RWPE1 (cell line): Measurements from ENCODE around the gene SEMA5B.

ENCODE experiments used
- CTCF ChIA-PET: fragments of 350-600 bp; sonication (Branson Sonifier 250); formaldehyde crosslinking; extraction: SDS; loops from one replicate; lab custom pipeline; 2021; lab: Yijun Ruan, JAX
- POLR2A ChIA-PET: fragments of 400-600 bp; formaldehyde crosslinking; extraction: SDS; loops from one replicate; lab custom pipeline; 2020; ENCODE audit warnings: antibody characterized with exemption; ENCODE audit not compliant: low non-redundant PET; lab: Yijun Ruan, JAX
- DNase-seq: peaks from one replicate; pipeline ENCODE4 v3.0.0; 2012; ENCODE audit warnings: low spot score
- H3K27ac ChIP-seq: fragments of 450-650 bp; 2 replicates; pipeline ENCODE4 v1.5.1; 2017
- CTCF ChIP-seq: fragments of 450-650 bp; conservative IDR thresholded peaks from 2 replicates; pipeline ENCODE4 v1.5.1; 2017; ENCODE audit warnings: low read depth, mild to moderate bottlenecking

SEMA5B gene

GRCh38 chr3:122942937-122943827 lies 84.4 kb downstream of the SEMA5B start:
- POLR2A ChIA-PET = no interaction called here
- CTCF ChIA-PET = interaction anchor here (0.6 to 1.7 kb wide), 4 partner anchors 47 to 1265 kb away, joined by 3 to 6 read pairs (median 3); no protein-coding TSS in a partner anchor

GRCh38 chr3:122942239-122942638 lies 85.3 kb downstream of the SEMA5B start:
- ChIA-PET POLR2A (no interaction called here), CTCF (interaction anchor here (0.6 to 1.7 kb wide), 8 partner anchors 14 to 183 kb away, joined by 3 to 7 read pairs (median 3); partner anchors contain the start of gene SEMA5B)
- DNase-seq = no peak
- TF ChIP-seq CTCF = no peak
- no peak overlapping the region for H3K27ac ChIP-seq

More at GRCh38 chr3:122942937-122943827, 84.4 kb downstream of the SEMA5B start:
- no peak overlapping the region for H3K27ac ChIP-seq
- TF ChIP-seq CTCF = peak; percentile 64
- DNase-seq = peak; percentile 64

- ChIA-PET POLR2A (no interaction called here), CTCF (interaction anchor here (0.5 to 1.1 kb wide), 7 partner anchors 14 to 100 kb away, joined by 3 to 7 read pairs (median 3); partner anchors contain the start of gene SEMA5B)
- TF ChIP-seq CTCF = no peak
- no peak overlapping the region for H3K27ac ChIP-seq
- no peak for DNase-seq
Observed at GRCh38 chr3:122941228-122942206, 86.0 kb downstream of the SEMA5B start.

GRCh38 chr3:122940628-122941086 lies 86.9 kb downstream of the SEMA5B start:
- TF ChIP-seq CTCF = no peak
- DNase-seq = no peak
- CTCF ChIA-PET = no interaction called here
- H3K27ac ChIP-seq = no peak overlapping the region
- POLR2A ChIA-PET = no interaction called here

- CTCF ChIA-PET = no interaction called here
Observed at GRCh38 chr3:122938783-122939425, 88.7 kb downstream of the SEMA5B start.

More at GRCh38 chr3:122938783-122939425, 88.7 kb downstream of the SEMA5B start:
- no peak overlapping the region for H3K27ac ChIP-seq
- POLR2A ChIA-PET = no interaction called here
- TF ChIP-seq CTCF = no peak
- DNase-seq = no peak
